ENCODE data around the gene CDR2. TPM values are rescaled to one million over a fixed set of nuclear protein-coding genes. Genes with fewer than 3 reads are reported as not detected.

Gene CDR2
- total RNA-seq, 1 donor from 2014 or later = 33.9 TPM

DNA sequence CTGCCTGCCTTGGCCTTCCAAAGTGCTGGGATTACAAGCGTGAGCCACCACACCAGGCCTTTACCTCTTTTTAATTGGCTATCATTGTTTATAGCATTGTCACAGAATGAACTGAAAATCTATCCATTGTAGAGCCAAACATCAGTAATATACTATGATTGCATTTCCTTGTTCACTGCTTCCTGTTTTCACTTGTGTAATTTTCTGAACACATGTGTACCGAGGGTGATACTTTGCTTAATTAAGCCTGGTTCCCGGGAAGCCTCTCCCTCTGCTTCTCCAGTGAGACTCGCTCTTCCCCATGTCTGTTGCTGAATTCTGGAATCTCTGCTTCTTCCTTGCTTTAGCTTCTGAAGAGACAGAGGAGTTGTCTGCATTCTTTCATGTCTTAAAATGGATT, 44.1 kb downstream of the CDR2 start:
- H3K27me3 ChIP-seq = no peaks in the 10 kb centered on the region
- peaks cover 4% of the 10 kb centered on the region for H3K4me1 ChIP-seq
- no peak overlapping the region for H3K4me3 ChIP-seq
- intact Hi-C loops (cut with DNase I) = no loop called here
- TF ChIP-seq CTCF (IDR thresholded peaks at IDR 0.05) (no peak), POLR2AphosphoS5 (IDR thresholded peaks at IDR 0.05; ENCODE audit: insufficient read depth in 1 of 2, low read depth in 1 of 2) (no peak), POLR2A (IDR thresholded peaks at IDR 0.05) (no peak)
- peaks cover 0 to 74% of the 10 kb centered on the region in 2 donors for H3K36me3 ChIP-seq
- no peak for DNase-seq (ENCODE audit: extremely low spot score in 2 of 2)
- no peak overlapping the region for H3K27ac ChIP-seq
- H3K9me3 ChIP-seq = no peaks in the 10 kb centered on the region

- DNase-seq (ENCODE audit: extremely low spot score in 2 of 2) = no peak
- Histone ChIP-seq H3K27ac (no peak overlapping the region), H3K4me1 (peaks cover 4% of the 10 kb centered on the region), H3K27me3 (no peaks in the 10 kb centered on the region), H3K36me3 (peaks cover 0 to 74% of the 10 kb centered on the region in 2 donors), H3K9me3 (no peaks in the 10 kb centered on the region), H3K4me3 (no peak overlapping the region)
- TF ChIP-seq POLR2AphosphoS5 (IDR thresholded peaks at IDR 0.05; ENCODE audit: insufficient read depth in 1 of 2, low read depth in 1 of 2) (no peak), CTCF (IDR thresholded peaks at IDR 0.05) (no peak), POLR2A (IDR thresholded peaks at IDR 0.05) (no peak)
- intact Hi-C loops (cut with DNase I) = no loop called here
These were observed 45.2 kb downstream of the CDR2 start for GRCh38 chr16:22329199-22329695.

DNA sequence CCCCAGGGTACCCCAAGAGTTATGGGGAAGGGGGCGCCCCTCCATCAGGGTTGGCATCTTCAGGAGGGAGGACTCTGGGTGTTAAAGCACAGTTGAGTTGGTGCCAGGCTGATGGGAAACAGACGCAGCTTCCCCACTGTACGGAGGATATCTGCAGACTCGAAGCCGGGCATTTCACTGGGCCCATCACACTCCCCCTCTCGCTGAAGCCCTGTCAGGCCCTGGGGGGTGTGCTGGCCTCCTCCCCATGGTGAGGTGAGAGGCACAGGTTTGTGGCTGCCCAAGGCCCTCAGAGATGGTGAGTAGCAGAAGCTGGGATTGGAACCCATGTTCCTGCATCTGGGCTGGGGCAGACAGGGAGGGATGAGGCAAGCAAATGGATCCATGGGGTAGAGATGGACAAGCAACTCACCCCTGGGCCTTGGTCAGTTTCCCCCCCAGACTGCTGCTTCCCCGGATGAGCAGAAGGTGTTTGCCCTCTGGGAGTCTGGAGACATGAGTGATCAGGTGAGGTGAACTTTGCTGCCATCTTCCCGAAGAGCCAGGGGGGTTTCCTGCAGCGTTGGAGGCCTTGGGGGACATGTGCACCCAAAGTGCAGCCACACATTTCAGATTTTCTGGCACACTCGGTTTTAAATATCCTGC, 46.2 kb downstream of the CDR2 start:
- no peaks in the 10 kb centered on the region for H3K27me3 ChIP-seq
- peaks cover 4% of the 10 kb centered on the region for H3K4me1 ChIP-seq
- no peak overlapping the region for H3K27ac ChIP-seq
- peak in 1 of 2 donors; percentile 49 for DNase-seq (ENCODE audit: extremely low spot score in 2 of 2)
- TF ChIP-seq POLR2A (IDR thresholded peaks at IDR 0.05) = no peak
- no peak for TF ChIP-seq POLR2AphosphoS5 (IDR thresholded peaks at IDR 0.05; ENCODE audit: insufficient read depth in 1 of 2, low read depth in 1 of 2)
- TF ChIP-seq CTCF (IDR thresholded peaks at IDR 0.05) = no peak
- no peak overlapping the region for H3K4me3 ChIP-seq
- H3K36me3 ChIP-seq = peaks cover 0 to 69% of the 10 kb centered on the region in 2 donors
- no peaks in the 10 kb centered on the region for H3K9me3 ChIP-seq
- intact Hi-C loops (cut with DNase I) = no loop called here

DNA sequence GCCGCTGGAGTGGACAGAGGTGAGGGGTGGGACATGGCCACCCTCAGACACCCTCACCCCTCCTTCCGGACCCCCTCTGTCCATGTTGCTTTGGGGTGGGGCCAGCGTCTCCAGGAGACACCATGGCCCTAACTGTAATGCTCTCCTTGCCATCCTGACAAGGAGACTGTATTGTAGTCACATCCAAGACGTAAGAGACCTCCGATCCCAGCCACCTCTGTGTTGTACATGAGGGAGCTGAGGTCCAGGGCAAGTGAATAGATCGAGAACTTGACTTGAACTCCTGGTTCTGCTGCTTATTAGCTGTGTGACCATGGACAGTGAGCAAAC, 47.0 kb downstream of the CDR2 start:
- TF ChIP-seq CTCF (IDR thresholded peaks at IDR 0.05) = no peak
- no peak for TF ChIP-seq POLR2AphosphoS5 (IDR thresholded peaks at IDR 0.05; ENCODE audit: insufficient read depth in 1 of 2, low read depth in 1 of 2)
- no peak for TF ChIP-seq POLR2A (IDR thresholded peaks at IDR 0.05)
- Histone ChIP-seq H3K27me3 (no peaks in the 10 kb centered on the region), H3K4me3 (no peak overlapping the region), H3K9me3 (no peaks in the 10 kb centered on the region), H3K27ac (no peak overlapping the region), H3K36me3 (peaks cover 0 to 64% of the 10 kb centered on the region in 2 donors), H3K4me1 (peaks cover 4% of the 10 kb centered on the region)
- intact Hi-C loops (cut with DNase I) = no loop called here
- peak in 1 of 2 donors; percentile 52 for DNase-seq (ENCODE audit: extremely low spot score in 2 of 2)

DNA sequence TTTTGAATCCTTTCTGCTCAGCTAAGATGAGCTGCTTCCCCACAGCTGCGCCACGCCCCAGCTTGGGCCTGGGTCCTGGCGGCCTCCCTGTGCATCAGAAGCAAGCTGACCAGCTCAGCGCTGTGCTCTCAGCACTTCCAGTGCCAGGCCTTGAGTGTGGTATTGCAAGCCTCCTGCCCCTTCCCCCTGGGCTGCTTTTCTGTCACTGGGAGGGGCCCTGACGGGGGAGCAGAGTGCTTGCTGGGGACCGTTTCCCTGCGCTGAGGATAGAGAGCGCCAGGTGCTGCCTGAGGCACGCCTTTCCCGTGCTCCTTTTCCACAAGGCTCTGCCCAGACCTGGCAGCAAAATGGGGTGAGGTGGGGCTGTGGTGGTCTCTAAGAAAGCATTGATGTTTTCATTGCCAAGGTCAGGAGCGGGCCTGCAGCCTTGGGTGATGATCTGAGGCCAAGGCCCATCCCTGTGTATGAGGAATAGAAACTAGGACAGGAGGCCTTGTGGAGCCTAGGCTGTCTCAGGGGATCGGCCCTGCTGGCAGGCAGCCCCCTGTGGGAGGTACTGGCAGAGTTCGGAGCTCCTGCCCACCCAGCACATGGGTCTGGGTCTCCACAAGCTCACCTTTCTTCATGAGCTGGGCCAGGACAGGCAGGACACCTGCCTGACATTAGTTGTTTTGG, 47.5 kb downstream of the CDR2 start:
- H3K27ac ChIP-seq = no peak overlapping the region
- TF ChIP-seq CTCF (IDR thresholded peaks at IDR 0.05) (no peak), POLR2A (IDR thresholded peaks at IDR 0.05) (no peak), POLR2AphosphoS5 (IDR thresholded peaks at IDR 0.05; ENCODE audit: insufficient read depth in 1 of 2, low read depth in 1 of 2) (no peak)
- no peaks in the 10 kb centered on the region for H3K9me3 ChIP-seq
- no peak overlapping the region for H3K4me3 ChIP-seq
- DNase-seq (ENCODE audit: extremely low spot score in 2 of 2) = peak in 1 of 2 donors; percentile 55
- H3K4me1 ChIP-seq = peaks cover 4% of the 10 kb centered on the region
- H3K27me3 ChIP-seq = no peaks in the 10 kb centered on the region
- intact Hi-C loops (cut with DNase I) = no loop called here
- peaks cover 0 to 59% of the 10 kb centered on the region in 2 donors for H3K36me3 ChIP-seq
